SK-N-MC (cell line): ENCODE measurements around the gene PDIA6.

Experiments
- DNase-seq: peaks from one replicate; pipeline ENCODE4 v3.0.0-alpha.2; 2011; ENCODE audit warnings: low read depth, low spot score
- H3K27ac ChIP-seq: fragments of 200-600 bp; sonication (generic); 2 replicates; pipeline ENCODE4 v1.5.1; 2016; ENCODE audit warnings: mixed run types
- H3K36me3 ChIP-seq: fragments of 200-600 bp; sonication (generic); 2 replicates; pipeline ENCODE4 v1.6.1; 2017; ENCODE audit warnings: antibody characterized with exemption, low read length, mixed read lengths; ENCODE audit not compliant: insufficient read depth
- H3K4me3 ChIP-seq: fragments of 200-600 bp; sonication (generic); 2 replicates; pipeline ENCODE4 v1.5.1; 2016
- H3K9ac ChIP-seq: fragments of 200-600 bp; sonication (generic); 2 replicates; pipeline ENCODE4 v1.8.0; 2017; ENCODE audit warnings: mixed run types, mixed read lengths; ENCODE audit not compliant: insufficient read length
- H3K9me3 ChIP-seq: fragments of 200-600 bp; sonication (generic); 2 replicates; pipeline ENCODE4 v1.6.1; 2017; ENCODE audit warnings: low read depth, mild to moderate bottlenecking, antibody characterized with exemption, low read length, moderate library complexity, mixed read lengths
- EZH2 ChIP-seq: fragments of 200-600 bp; sonication (generic); IDR thresholded peaks from one replicate; pipeline ENCODE4 v1.6.1; 2017; ENCODE audit warnings: antibody characterized with exemption
- FOXP2 ChIP-seq: optimal IDR thresholded peaks from 2 replicates; pipeline ENCODE3; 2011; ENCODE audit warnings: mild to moderate bottlenecking, moderate library complexity; ENCODE audit not compliant: insufficient read depth; ENCODE audit errors: extremely low read length, control extremely low read depth
- POLR2AphosphoS5 ChIP-seq: IDR thresholded peaks from 2 replicates; pipeline ENCODE4 v1.6.1; 2012; ENCODE audit warnings: mild to moderate bottlenecking, low read depth, low read length, borderline replicate concordance

The PDIA6 gene

GRCh38 chr2:10780491-10780820 is 32.1 kb downstream of the PDIA6 start:
- Histone ChIP-seq H3K9ac (no peak overlapping the region), H3K27ac (no peak overlapping the region), H3K9me3 (no peaks in the 10 kb centered on the region), H3K36me3 (peaks cover 56% of the 10 kb centered on the region), H3K4me3 (no peak overlapping the region)
- no peak for DNase-seq
- TF ChIP-seq FOXP2, result no peak
- TF ChIP-seq POLR2AphosphoS5, result no peak
- no peak for TF ChIP-seq EZH2

- TF ChIP-seq POLR2AphosphoS5 (no peak), EZH2 (no peak), FOXP2 (no peak)
- Histone ChIP-seq H3K27ac (no peak overlapping the region), H3K36me3 (peaks cover 51% of the 10 kb centered on the region)
Measured at GRCh38 chr2:10779776-10780490, 32.7 kb downstream of the PDIA6 start.

GRCh38 chr2:10778724-10779115 is 33.9 kb downstream of the PDIA6 start:
- Histone ChIP-seq H3K9me3 (no peaks in the 10 kb centered on the region), H3K36me3 (peaks cover 39% of the 10 kb centered on the region), H3K4me3 (no peak overlapping the region), H3K9ac (no peak overlapping the region), H3K27ac (no peak overlapping the region)
- DNase-seq, result no peak
- no peak for TF ChIP-seq FOXP2
- no peak for TF ChIP-seq POLR2AphosphoS5
- no peak for TF ChIP-seq EZH2

More at GRCh38 chr2:10779776-10780490, 32.7 kb downstream of the PDIA6 start:
- Histone ChIP-seq H3K4me3 (no peak overlapping the region), H3K9me3 (no peaks in the 10 kb centered on the region), H3K9ac (no peak overlapping the region)
- DNase-seq, result no peak

- H3K36me3 ChIP-seq, result peaks cover 32% of the 10 kb centered on the region
- no peak overlapping the region for H3K27ac ChIP-seq
- no peak for DNase-seq
- no peak overlapping the region for H3K4me3 ChIP-seq
- no peaks in the 10 kb centered on the region for H3K9me3 ChIP-seq
- TF ChIP-seq EZH2 (no peak), POLR2AphosphoS5 (no peak), FOXP2 (no peak)
- H3K9ac ChIP-seq, result no peak overlapping the region
Measured at GRCh38 chr2:10777842-10778723, 34.5 kb downstream of the PDIA6 start.

GRCh38 chr2:10777111-10777841 is 35.3 kb downstream of the PDIA6 start:
- H3K9me3 ChIP-seq, result no peaks in the 10 kb centered on the region
- DNase-seq, result no peak
- peaks cover 25% of the 10 kb centered on the region for H3K36me3 ChIP-seq
- H3K27ac ChIP-seq, result no peak overlapping the region
- H3K9ac ChIP-seq, result no peak overlapping the region
- TF ChIP-seq FOXP2 (no peak), EZH2 (no peak), POLR2AphosphoS5 (no peak)
- no peak overlapping the region for H3K4me3 ChIP-seq

- TF ChIP-seq EZH2 (no peak), FOXP2 (no peak), POLR2AphosphoS5 (no peak)
- Histone ChIP-seq H3K4me3 (no peak overlapping the region), H3K36me3 (peaks cover 17% of the 10 kb centered on the region), H3K9ac (no peak overlapping the region), H3K9me3 (no peaks in the 10 kb centered on the region), H3K27ac (no peak overlapping the region)
- DNase-seq, result no peak
Measured at GRCh38 chr2:10776231-10776977, 36.2 kb downstream of the PDIA6 start.

GRCh38 chr2:10775831-10776230 is 36.8 kb downstream of the PDIA6 start:
- Histone ChIP-seq H3K9me3 (no peaks in the 10 kb centered on the region), H3K27ac (0 out of 2 replicates have a peak overlapping the region, but pooled peaks have one; percentile 26), H3K9ac (no peak overlapping the region), H3K4me3 (no peak overlapping the region), H3K36me3 (peaks cover 11% of the 10 kb centered on the region; the same call in 1 of the 2 replicates)
- no peak for DNase-seq
- TF ChIP-seq EZH2 (no peak), POLR2AphosphoS5 (no peak), FOXP2 (no peak)
